Measurements from ENCODE around the gene EPB41. TPM values are rescaled to one million over a fixed set of nuclear protein-coding genes. Genes with fewer than 3 reads are reported as not detected.

EPB41 gene
- total and polyA plus RNA-seq, 9 of the 15 experiments (the other 6 are each of a cell fraction or from before 2014, with no cell fraction given), result 3.7 to 213 (median 141) TPM

DNA sequence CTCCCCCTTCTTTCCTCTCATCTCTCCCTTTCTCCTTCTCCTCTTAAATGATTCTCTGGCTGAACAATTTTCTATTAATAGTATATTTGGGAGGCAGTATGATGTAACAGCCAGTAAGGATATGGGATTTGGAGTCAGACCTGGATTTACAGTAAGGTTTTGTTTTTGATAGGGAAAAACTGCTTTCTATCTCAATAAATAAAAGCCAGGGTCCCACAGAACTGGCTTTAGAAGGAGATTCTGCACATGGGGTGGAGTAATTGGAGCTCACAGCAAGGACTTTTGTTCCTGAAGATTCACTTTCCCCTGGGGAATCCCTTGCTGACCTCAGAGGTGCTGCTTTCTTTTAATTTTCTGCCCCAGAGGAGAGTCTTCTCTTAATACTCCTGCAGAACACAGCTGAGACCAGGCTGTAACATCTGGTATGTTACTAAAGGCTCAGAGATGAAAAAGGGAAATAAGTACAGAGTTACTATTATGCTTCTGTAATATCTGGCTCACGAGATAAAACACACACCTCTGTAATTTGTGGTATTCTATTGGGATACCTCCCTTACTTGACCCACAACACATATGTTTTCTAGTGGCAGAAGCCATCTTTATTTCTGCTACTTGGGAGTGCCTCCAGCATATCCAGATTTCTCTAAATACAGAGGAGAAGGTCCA lies 13.4 kb downstream of the EPB41 start:
- ChIA-PET CTCF (ENCODE audit: low intra/inter-chr PET ratio) (no interaction called here), POLR2A (interaction anchor here (0.8 to 5.2 kb wide), 15 partner anchors 10 to 279 kb away, joined by 3 to 35 read pairs (median 4); partner anchors contain the start of genes EPB41 and RNU11)
- FAIRE-seq (peak; percentile 60), DNase-seq (ENCODE audit: extremely low read depth in 1 of 4, low spot score in 3 of 4) (peak in 1 of 4 experiments; percentile 39), ATAC-seq (peak; percentile 38)
- intact Hi-C loops (cut with micrococcal nuclease) (loop anchor here (1.0 to 5.0 kb wide), 2 partner anchors 41 to 105 kb away; no protein-coding TSS in a partner anchor), in situ Hi-C loops (cut with MboI) (no loop called here)
- H3K27ac ChIP-seq (ENCODE audit: extremely low read depth, low read depth, low read length), result peak overlapping the region; percentile 86
- no peak overlapping the region for H3K4me3 ChIP-seq
- no peaks in the 10 kb centered on the region for H3K9me3 ChIP-seq (replicated peaks; ENCODE audit: control insufficient read depth, insufficient read depth, low read depth, low read length)
- peaks cover 34% of the 10 kb centered on the region in 2 experiments; a peak in 4 of 5 replicates for H3K4me1 ChIP-seq (replicated peaks in 1 of 2; ENCODE audit: control insufficient read depth in 2 of 2, insufficient read depth in 2 of 2, low read length in 2 of 2)
- BruUV-seq (replicated peaks), result no TSS peak
- H3K79me2 ChIP-seq (ENCODE audit: control insufficient read depth, insufficient read depth, low read length), result peaks cover 95% of the 10 kb centered on the region
- no peak overlapping the region for H2AFZ ChIP-seq (ENCODE audit: low read depth, low read length)
- peak overlapping the region; percentile 41 to 68; a peak in 3 of 4 replicates for H3K9ac ChIP-seq (ENCODE audit: insufficient read depth in 1 of 2, low read depth in 2 of 2, low read length in 2 of 2)
- H3K9me1 ChIP-seq (ENCODE audit: control insufficient read depth, insufficient read depth, low read length), result no peaks in the 10 kb centered on the region
- H4K20me1 ChIP-seq (replicated peaks; ENCODE audit: control insufficient read depth, insufficient read depth, low read length), result no peaks in the 10 kb centered on the region
- WGBS (ENCODE audit: insufficient coverage, low coverage, missing lambda C conversion rate), result 0% methylated on average over 1 of the region's 1 CpG
- peaks cover 4% of the 10 kb centered on the region; the same call in 2 of the 3 replicates for H3K36me3 ChIP-seq (ENCODE audit: control insufficient read depth, insufficient read depth, low read length)
- no peaks in the 10 kb centered on the region for H3K27me3 ChIP-seq (ENCODE audit: control insufficient read depth in 2 of 2, insufficient read depth in 2 of 2, low read length in 2 of 2)
- H3K4me2 ChIP-seq (ENCODE audit: insufficient read depth, low read length), result peak overlapping the region; percentile 63
- TF ChIP-seq ZNF766 (CRISPR knock-in tag; conservative IDR thresholded peaks at IDR 0.05) (0 out of 2 replicates have a peak, but pooled peaks have one; percentile 27), ZKSCAN3 (CRISPR knock-in tag; IDR thresholded peaks at IDR 0.05) (no peak), TAL1 (IDR thresholded peaks at IDR 0.05) (peak; percentile 28; the same call in 1 of the 2 replicates), CHD1 (IDR thresholded peaks at IDR 0.05; ENCODE audit: low read length) (no peak), ZNF830 (CRISPR knock-in tag; IDR thresholded peaks at IDR 0.05) (no peak), HDAC8 (tag; IDR thresholded peaks at IDR 0.05) (peak; percentile 36; the same call in 1 of the 2 replicates), EP300 (IDR thresholded peaks at IDR 0.05; ENCODE audit: low read length) (peak; percentile 18; the same call in 1 of the 2 replicates), CBFA2T2 (conservative IDR thresholded peaks at IDR 0.05) (peak; percentile 51), FOXA1 (IDR thresholded peaks at IDR 0.05; ENCODE audit: borderline replicate concordance) (no peak), CBX3 (IDR thresholded peaks at IDR 0.05; ENCODE audit: borderline replicate concordance in 1 of 2, low read length in 2 of 2) (no peak), CHD4 (IDR thresholded peaks at IDR 0.05; ENCODE audit: insufficient read depth, insufficient replicate concordance, low read depth, low read length, poor library complexity, severe bottlenecking) (no peak), ZEB2 (IDR thresholded peaks at IDR 0.05) (no peak), POU5F1 (IDR thresholded peaks at IDR 0.05; ENCODE audit: borderline replicate concordance, low read depth, low read length, partially characterized antibody) (no peak), THAP7 (CRISPR knock-in tag; IDR thresholded peaks at IDR 0.05) (no peak), L3MBTL2 (IDR thresholded peaks at IDR 0.05) (0 out of 2 replicates have a peak, but pooled peaks have one; percentile 11), YBX1 (IDR thresholded peaks at IDR 0.05) (no peak), ZNF644 (tag; IDR thresholded peaks at IDR 0.05; ENCODE audit: low read depth) (0 out of 2 replicates have a peak, but pooled peaks have one; percentile 73), MYC (IDR thresholded peaks at IDR 0.05; ENCODE audit: low read depth, low read length) (0 out of 2 replicates have a peak, but pooled peaks have one; percentile 17), MYC (CRISPR knock-in tag; IDR thresholded peaks at IDR 0.05; ENCODE audit: borderline replicate concordance, low read depth) (no peak), CBFA2T3 (IDR thresholded peaks at IDR 0.05) (peak; percentile 60; the same call in 1 of the 2 replicates)
- TF ChIP-seq, protein P1, sequence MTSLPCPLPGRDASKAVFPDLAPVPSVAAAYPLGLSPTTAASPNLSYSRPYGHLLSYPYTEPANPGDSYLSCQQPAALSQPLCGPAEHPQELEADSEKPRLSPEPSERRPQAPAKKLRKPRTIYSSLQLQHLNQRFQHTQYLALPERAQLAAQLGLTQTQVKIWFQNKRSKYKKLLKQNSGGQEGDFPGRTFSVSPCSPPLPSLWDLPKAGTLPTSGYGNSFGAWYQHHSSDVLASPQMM (CRISPR knock-in tag; IDR thresholded peaks at IDR 0.05), result no peak
